A549 (cell line): ENCODE results near the gene DOCK1. TPM values are rescaled to one million over a fixed set of nuclear protein-coding genes. Genes with fewer than 3 reads are reported as not detected.

Experiments
- ATAC-seq, 2 experiments: fragments of 200-7000 bp in 1 of 2; fragments of >200 bp in 1 of 2; cut with Nextera tagmentation in 1 of 2; cut with Tn5 transposase in 1 of 2; 3 replicates each; pipeline versions ENCODE4 v1.8.0 to v1.9.1; 2018 to 2020; ENCODE audit warnings: mild to moderate bottlenecking in 1 of 2, moderate library complexity in 1 of 2
- CTCF ChIA-PET: fragments of 300-600 bp; sonication (Branson Sonifier 250); formaldehyde crosslinking; extraction: SDS; loops from one replicate; lab custom pipeline; 2021; ENCODE audit warnings: antibody characterized with exemption, inconsistent platforms; lab: Yijun Ruan, JAX
- POLR2A ChIA-PET: fragments of 350-600 bp; formaldehyde crosslinking; extraction: SDS; loops from one replicate; lab custom pipeline; 2021; ENCODE audit warnings: antibody characterized with exemption, inconsistent platforms; lab: Yijun Ruan, JAX
- DNase-seq, 2 experiments: peaks; one replicate each; pipeline versions ENCODE4 v3.0.0 to v3.0.0-alpha.2; 2011 to 2016; ENCODE audit warnings: low read depth in 1 of 2, low spot score in 1 of 2
- FAIRE-seq: peaks from 2 replicates; lab custom pipeline; 2011; peaks lifted over from hg19 to GRCh38; lab: Jason Lieb, UNC
- H3K27ac ChIP-seq, 2 experiments: fragments of >200 bp; sonication (Bioruptor Twin); formaldehyde crosslinking; 3 replicates each; pipeline ENCODE4 v1.5.1; 2016 to 2017
- H3K4me1 ChIP-seq: fragments of >200 bp; sonication (Bioruptor Twin); formaldehyde crosslinking; 3 replicates; pipeline ENCODE4 v1.6.1; 2016
- H3K4me2 ChIP-seq: fragments of >200 bp; sonication (Bioruptor Twin); formaldehyde crosslinking; 3 replicates; pipeline ENCODE4 v1.6.1; 2016
- H3K4me3 ChIP-seq: fragments of >200 bp; sonication (Bioruptor Twin); formaldehyde crosslinking; 3 replicates; pipeline ENCODE4 v1.5.1; 2016
- H3K9me3 ChIP-seq: fragments of >200 bp; sonication (Bioruptor Twin); formaldehyde crosslinking; 3 replicates; pipeline ENCODE4 v1.6.1; 2016
- BHLHE40 ChIP-seq: IDR thresholded peaks from 2 replicates; pipeline ENCODE4 v1.6.1; 2012; ENCODE audit warnings: low read depth, low read length, inconsistent platforms
- ESRRA ChIP-seq: fragments of 150-350 bp; IDR thresholded peaks from 2 replicates; pipeline ENCODE4 v1.6.1; 2014; ENCODE audit warnings: mild to moderate bottlenecking, low read length, borderline replicate concordance
- FOSL2 ChIP-seq, 2 experiments: fragments of 450-650 bp in 1 of 2; fragments of >200 bp in 1 of 2; sonication (Bioruptor Twin) in 1 of 2; formaldehyde crosslinking; IDR thresholded peaks; 2 replicates each; pipeline versions ENCODE4 v1.5.0 to v1.6.1; 2016 to 2020; ENCODE audit warnings: mild to moderate bottlenecking in 1 of 2, moderate library complexity in 1 of 2
- HEYL ChIP-seq: fragments of 250-450 bp; sonication (Bioruptor Pico); IDR thresholded peaks from 2 replicates; pipeline ENCODE4 v1.8.0; 2021; ENCODE audit warnings: mild to moderate bottlenecking, moderate library complexity
- HOXB13 ChIP-seq: fragments of 250-450 bp; sonication (Bioruptor Pico); IDR thresholded peaks from 2 replicates; pipeline ENCODE4 v1.5.0; 2020; ENCODE audit warnings: low read depth, mild to moderate bottlenecking, moderate library complexity
- MAZ ChIP-seq: fragments of 150-350 bp; IDR thresholded peaks from 2 replicates; pipeline ENCODE4 v1.6.1; 2014; ENCODE audit warnings: antibody characterized with exemption, low read depth, low read length, borderline replicate concordance
- MYC ChIP-seq: IDR thresholded peaks from 2 replicates; pipeline ENCODE4 v1.6.1; 2012; ENCODE audit warnings: mild to moderate bottlenecking, inconsistent platforms, low read length, improper control_type of control experiment, borderline replicate concordance
- NFE2L2 ChIP-seq: fragments of 150-350 bp; conservative IDR thresholded peaks from 2 replicates; pipeline ENCODE4 v1.6.1; 2014; ENCODE audit warnings: low read length
- NPAS2 ChIP-seq: fragments of 250-450 bp; sonication (Bioruptor Pico); IDR thresholded peaks from 2 replicates; pipeline ENCODE4 v1.8.0; 2022; ENCODE audit warnings: mild to moderate bottlenecking, moderate library complexity, borderline replicate concordance
- NR3C1 ChIP-seq: fragments of >200 bp; sonication (Bioruptor Twin); formaldehyde crosslinking; IDR thresholded peaks from 3 replicates; pipeline ENCODE4 v1.6.1; 2017
- POLR2AphosphoS2 ChIP-seq: conservative IDR thresholded peaks from 2 replicates; pipeline ENCODE4 v1.6.1; 2012; ENCODE audit warnings: low read length, improper control_type of control experiment, inconsistent platforms
- RAD21 ChIP-seq, 2 experiments: fragments of >200 bp in 1 of 2; sonication (Bioruptor Twin) in 1 of 2; formaldehyde crosslinking in 1 of 2; IDR thresholded peaks in 1 of 2; conservative IDR thresholded peaks in 1 of 2; 2 replicates in 1 of 2; 3 replicates in 1 of 2; pipeline ENCODE4 v1.6.1; 2012 to 2018; ENCODE audit warnings: inconsistent platforms in 1 of 2
- RNF2 ChIP-seq: fragments of 200-600 bp; sonication (generic); IDR thresholded peaks from 2 replicates; pipeline ENCODE4 v1.6.1; 2016; ENCODE audit warnings: low read depth, mild to moderate bottlenecking, antibody characterized with exemption, moderate library complexity, borderline replicate concordance
- ZNF302 ChIP-seq: fragments of 250-450 bp; sonication (Bioruptor Pico); IDR thresholded peaks from 2 replicates; pipeline ENCODE4 v1.9.0; 2021; ENCODE audit warnings: inconsistent platforms, mild to moderate bottlenecking, moderate library complexity
- ZSCAN20 ChIP-seq: fragments of 250-450 bp; sonication (Bioruptor Pico); IDR thresholded peaks from 2 replicates; pipeline ENCODE4 v1.8.0; 2022; ENCODE audit warnings: mild to moderate bottlenecking, moderate library complexity
- WGBS: methylation state at CpG from one replicate; pipeline ENCODE4 v1.1.6; 2017; ENCODE audit errors: missing lambda C conversion rate; 5-methylcytosine and 5-hydroxymethylcytosine counted together
- polyA plus RNA-seq, 4 experiments: library from polyadenylated mRNA; depleted of rRNA in 3 of 4; stranded (reverse); fragments of >200 nt; fragmentation: RNase III in 1 of 4; extraction: RNeasy Plus Mini Kit Qiagen cat#74134 plus additional on column Dnase treatment in 1 of 4; gene quantifications; 2 replicates in 3 of 4; 3 replicates in 1 of 4; pipeline ENCODE4 v1.2.3, GENCODE V29; 2011 to 2017
- TF ChIP-seq, protein P1 (sequence below): fragments of 250-450 bp; sonication (Bioruptor Pico); IDR thresholded peaks from 2 replicates; pipeline ENCODE4 v1.5.0; 2021; ENCODE audit warnings: mild to moderate bottlenecking, moderate library complexity, borderline replicate concordance
- TF ChIP-seq, protein P2 (sequence below): fragments of 200-600 bp; sonication (generic); IDR thresholded peaks from 2 replicates; pipeline ENCODE4 v1.6.1; 2016; ENCODE audit warnings: antibody characterized with exemption, mild to moderate bottlenecking, moderate library complexity
- TF ChIP-seq, protein P3 (sequence below): IDR thresholded peaks from 2 replicates; pipeline ENCODE4 v1.6.1; 2012
- TF ChIP-seq, protein P4 (sequence below): IDR thresholded peaks from 2 replicates; pipeline ENCODE4 v1.6.1; 2012

DOCK1 gene
- polyA plus RNA-seq, 2 of the 4 experiments (the other 2 are of a cell fraction), result 22.6 to 28.2 TPM

DNA sequence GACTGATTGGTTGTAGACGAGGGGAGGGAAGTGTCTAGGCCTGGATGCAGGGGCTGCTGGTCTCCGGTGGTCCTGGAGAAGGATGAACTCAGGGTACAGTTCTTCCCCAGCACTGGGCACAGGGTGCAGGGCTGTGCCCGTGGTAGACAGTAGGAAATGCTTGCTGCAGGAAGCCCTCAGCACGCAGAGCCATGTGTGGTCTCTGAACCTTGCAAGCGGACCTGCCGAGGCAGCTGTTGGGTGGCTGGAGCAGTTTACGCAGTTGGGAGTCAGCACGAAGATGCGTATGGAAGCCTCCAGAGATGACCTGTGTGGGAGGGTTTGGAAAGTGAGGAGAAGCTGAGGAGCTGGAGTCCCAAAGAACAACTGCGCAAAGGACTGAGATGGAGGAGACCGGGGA is 39.0 kb downstream of the DOCK1 start:
- POLR2A ChIA-PET, result no interaction called here

DNA sequence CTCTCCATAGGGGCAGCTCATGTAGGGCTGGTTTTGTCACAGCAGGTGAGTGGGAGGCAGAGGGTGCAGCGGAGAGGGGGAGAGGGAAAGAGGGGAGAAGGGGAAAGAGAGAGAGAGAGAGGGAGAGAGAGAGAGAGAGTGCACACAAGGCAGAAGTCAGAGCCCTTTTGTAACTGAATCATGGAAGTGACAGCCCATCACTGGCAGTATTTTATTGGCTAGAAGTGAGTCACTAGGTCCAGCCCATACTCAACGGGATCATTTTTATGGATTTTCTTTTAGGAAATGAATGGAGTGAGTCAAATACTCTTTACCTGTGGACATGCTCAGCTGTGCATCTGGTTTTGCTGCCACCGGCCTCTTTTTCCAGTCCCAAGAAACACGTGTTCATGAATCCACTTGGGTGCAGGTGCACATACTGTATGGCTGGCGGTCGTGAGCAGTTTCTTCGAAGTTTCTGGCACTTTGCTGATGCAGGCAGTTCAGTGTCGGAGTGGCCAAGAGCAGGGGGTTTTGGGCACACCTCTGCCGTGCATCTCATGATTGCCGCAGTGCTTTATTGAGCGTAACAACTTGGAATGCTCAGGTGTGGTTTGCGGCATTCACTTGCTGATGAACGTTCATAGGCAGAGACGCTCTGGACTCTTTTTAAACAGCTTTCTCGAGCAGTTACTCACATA is 40.3 kb downstream of the DOCK1 start:
- DNase-seq (no peak), ATAC-seq (no peak), FAIRE-seq (no peak)
- 89% methylated on average over 14 of the region's 15 CpGs for WGBS
- Histone ChIP-seq H3K27ac (no peak overlapping the region), H3K9me3 (peaks cover 11% of the 10 kb centered on the region), H3K4me2 (no peak overlapping the region), H3K4me1 (no peaks in the 10 kb centered on the region), H3K4me3 (no peak overlapping the region)
- CTCF ChIA-PET, result no interaction called here
- TF ChIP-seq, protein P1, sequence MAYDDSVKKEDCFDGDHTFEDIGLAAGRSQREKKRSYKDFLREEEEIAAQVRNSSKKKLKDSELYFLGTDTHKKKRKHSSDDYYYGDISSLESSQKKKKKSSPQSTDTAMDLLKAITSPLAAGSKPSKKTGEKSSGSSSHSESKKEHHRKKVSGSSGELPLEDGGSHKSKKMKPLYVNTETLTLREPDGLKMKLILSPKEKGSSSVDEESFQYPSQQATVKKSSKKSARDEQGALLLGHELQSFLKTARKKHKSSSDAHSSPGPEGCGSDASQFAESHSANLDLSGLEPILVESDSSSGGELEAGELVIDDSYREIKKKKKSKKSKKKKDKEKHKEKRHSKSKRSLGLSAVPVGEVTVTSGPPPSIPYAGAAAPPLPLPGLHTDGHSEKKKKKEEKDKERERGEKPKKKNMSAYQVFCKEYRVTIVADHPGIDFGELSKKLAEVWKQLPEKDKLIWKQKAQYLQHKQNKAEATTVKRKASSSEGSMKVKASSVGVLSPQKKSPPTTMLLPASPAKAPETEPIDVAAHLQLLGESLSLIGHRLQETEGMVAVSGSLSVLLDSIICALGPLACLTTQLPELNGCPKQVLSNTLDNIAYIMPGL, result no peak
- TF ChIP-seq NPAS2 (CRISPR knock-in tag) (no peak), RNF2 (no peak), ZSCAN20 (CRISPR knock-in tag) (no peak), HEYL (CRISPR knock-in tag) (no peak), BHLHE40 (no peak)
- TF ChIP-seq, protein P2, sequence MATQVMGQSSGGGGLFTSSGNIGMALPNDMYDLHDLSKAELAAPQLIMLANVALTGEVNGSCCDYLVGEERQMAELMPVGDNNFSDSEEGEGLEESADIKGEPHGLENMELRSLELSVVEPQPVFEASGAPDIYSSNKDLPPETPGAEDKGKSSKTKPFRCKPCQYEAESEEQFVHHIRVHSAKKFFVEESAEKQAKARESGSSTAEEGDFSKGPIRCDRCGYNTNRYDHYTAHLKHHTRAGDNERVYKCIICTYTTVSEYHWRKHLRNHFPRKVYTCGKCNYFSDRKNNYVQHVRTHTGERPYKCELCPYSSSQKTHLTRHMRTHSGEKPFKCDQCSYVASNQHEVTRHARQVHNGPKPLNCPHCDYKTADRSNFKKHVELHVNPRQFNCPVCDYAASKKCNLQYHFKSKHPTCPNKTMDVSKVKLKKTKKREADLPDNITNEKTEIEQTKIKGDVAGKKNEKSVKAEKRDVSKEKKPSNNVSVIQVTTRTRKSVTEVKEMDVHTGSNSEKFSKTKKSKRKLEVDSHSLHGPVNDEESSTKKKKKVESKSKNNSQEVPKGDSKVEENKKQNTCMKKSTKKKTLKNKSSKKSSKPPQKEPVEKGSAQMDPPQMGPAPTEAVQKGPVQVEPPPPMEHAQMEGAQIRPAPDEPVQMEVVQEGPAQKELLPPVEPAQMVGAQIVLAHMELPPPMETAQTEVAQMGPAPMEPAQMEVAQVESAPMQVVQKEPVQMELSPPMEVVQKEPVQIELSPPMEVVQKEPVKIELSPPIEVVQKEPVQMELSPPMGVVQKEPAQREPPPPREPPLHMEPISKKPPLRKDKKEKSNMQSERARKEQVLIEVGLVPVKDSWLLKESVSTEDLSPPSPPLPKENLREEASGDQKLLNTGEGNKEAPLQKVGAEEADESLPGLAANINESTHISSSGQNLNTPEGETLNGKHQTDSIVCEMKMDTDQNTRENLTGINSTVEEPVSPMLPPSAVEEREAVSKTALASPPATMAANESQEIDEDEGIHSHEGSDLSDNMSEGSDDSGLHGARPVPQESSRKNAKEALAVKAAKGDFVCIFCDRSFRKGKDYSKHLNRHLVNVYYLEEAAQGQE, result no peak
- TF ChIP-seq, protein P3, sequence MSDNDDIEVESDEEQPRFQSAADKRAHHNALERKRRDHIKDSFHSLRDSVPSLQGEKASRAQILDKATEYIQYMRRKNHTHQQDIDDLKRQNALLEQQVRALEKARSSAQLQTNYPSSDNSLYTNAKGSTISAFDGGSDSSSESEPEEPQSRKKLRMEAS, result no peak
- POLR2A ChIA-PET, result no interaction called here

More for the DNA sequence above, 39.0 kb downstream of the DOCK1 start:
- CTCF ChIA-PET, result interaction anchor here (1.0 kb wide), 1 partner anchor 31 kb away, joined by 3 read pairs; no protein-coding TSS in a partner anchor
- H3K4me3 ChIP-seq, result no peak overlapping the region
- no peak for TF ChIP-seq RAD21 (conservative IDR thresholded peaks at IDR 0.05 in 1 of 2, IDR thresholded peaks at IDR 0.05 in 1 of 2)
- no peak for TF ChIP-seq HEYL (CRISPR knock-in tag)
- no peak for TF ChIP-seq BHLHE40
- no peak for TF ChIP-seq ZNF302
- no peak for TF ChIP-seq POLR2AphosphoS2
- no peak for TF ChIP-seq NPAS2 (CRISPR knock-in tag)
- no peak for TF ChIP-seq FOSL2 (IDR thresholded peaks at IDR 0.05)
- TF ChIP-seq FOSL2 (CRISPR knock-in tag; IDR thresholded peaks at IDR 0.05), result no peak
- no peak for TF ChIP-seq ESRRA
- TF ChIP-seq HOXB13 (CRISPR knock-in tag), result no peak
- no peak for TF ChIP-seq MYC
- TF ChIP-seq, protein P4, sequence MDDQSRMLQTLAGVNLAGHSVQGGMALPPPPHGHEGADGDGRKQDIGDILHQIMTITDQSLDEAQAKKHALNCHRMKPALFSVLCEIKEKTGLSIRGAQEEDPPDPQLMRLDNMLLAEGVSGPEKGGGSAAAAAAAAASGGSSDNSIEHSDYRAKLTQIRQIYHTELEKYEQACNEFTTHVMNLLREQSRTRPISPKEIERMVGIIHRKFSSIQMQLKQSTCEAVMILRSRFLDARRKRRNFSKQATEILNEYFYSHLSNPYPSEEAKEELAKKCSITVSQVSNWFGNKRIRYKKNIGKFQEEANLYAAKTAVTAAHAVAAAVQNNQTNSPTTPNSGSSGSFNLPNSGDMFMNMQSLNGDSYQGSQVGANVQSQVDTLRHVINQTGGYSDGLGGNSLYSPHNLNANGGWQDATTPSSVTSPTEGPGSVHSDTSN, result no peak
- no peak for TF ChIP-seq NFE2L2
- TF ChIP-seq NR3C1, result no peak
- TF ChIP-seq MAZ, result no peak
- 98% methylated on average over 9 of the region's 11 CpGs for WGBS
- H3K4me1 ChIP-seq, result no peaks in the 10 kb centered on the region
- H3K4me2 ChIP-seq, result no peak overlapping the region
- DNase-seq, result no peak
- ATAC-seq, result no peak
- peaks cover 11% of the 10 kb centered on the region for H3K9me3 ChIP-seq
- FAIRE-seq, result no peak
- H3K27ac ChIP-seq, result no peak overlapping the region
